Measurements from ENCODE around the gene BAZ2B. TPM values are rescaled to one million over a fixed set of nuclear protein-coding genes. Genes with fewer than 3 reads are reported as not detected.

Gene BAZ2B
- total and polyA plus RNA-seq, 2 donors (not counting 3 experiments of a cell fraction or from before 2014, with no cell fraction given), result 22.1 to 73.8 TPM

DNA sequence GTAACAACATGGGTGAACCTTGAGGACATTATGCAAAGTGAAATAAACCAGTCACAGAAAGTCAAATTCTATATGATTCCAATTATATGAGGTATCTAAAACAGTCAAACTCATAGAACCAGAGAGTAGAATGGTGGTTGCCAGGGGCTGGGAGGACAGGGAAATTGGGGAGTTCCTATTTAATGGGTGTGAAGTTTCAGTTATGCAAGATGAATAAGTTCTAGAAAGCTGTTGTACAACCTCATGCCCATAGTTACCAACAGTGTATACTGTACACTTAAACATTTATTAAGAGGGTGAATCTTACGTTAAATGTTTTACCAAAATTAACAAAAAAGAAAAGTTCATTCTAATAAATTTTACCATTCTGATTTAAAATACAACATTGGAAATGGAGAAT lies 237.2 kb downstream of the BAZ2B start:
- FAIRE-seq, result no peak

More for the DNA sequence above, 237.2 kb downstream of the BAZ2B start:
- Histone ChIP-seq H3K4me3 (replicated peaks in 1 of 3; ENCODE audit: insufficient read depth in 1 of 3, low read depth in 1 of 3, low read length in 3 of 3) (no peak overlapping the region), H3K4me2 (ENCODE audit: insufficient read depth, low read length) (no peak overlapping the region), H4K20me1 (replicated peaks; ENCODE audit: control insufficient read depth, extremely low read depth, insufficient read depth, low read length) (no peaks in the 10 kb centered on the region), H2AFZ (ENCODE audit: low read depth, low read length) (no peak overlapping the region), H3K4me1 (ENCODE audit: control insufficient read depth, extremely low read depth, insufficient read depth, low read length) (no peaks in the 10 kb centered on the region), H3K27me3 (ENCODE audit: control insufficient read depth in 2 of 2, insufficient read depth in 2 of 2, low read length in 2 of 2) (no peaks in the 10 kb centered on the region), H3K9me1 (replicated peaks; ENCODE audit: control insufficient read depth, extremely low read depth, insufficient read depth, low read length) (no peaks in the 10 kb centered on the region), H3K36me3 (ENCODE audit: control insufficient read depth in 2 of 2, extremely low read depth in 1 of 2, insufficient read depth in 2 of 2, low read length in 2 of 2) (peaks cover 2 to 11% of the 10 kb centered on the region in 2 experiments), H3K27ac (ENCODE audit: insufficient read depth, low read depth, low read length) (no peak overlapping the region), H3K9me3 (replicated peaks; ENCODE audit: control insufficient read depth, insufficient read depth, low read length) (no peaks in the 10 kb centered on the region), H3K79me2 (ENCODE audit: control insufficient read depth, insufficient read depth, low read length) (no peaks in the 10 kb centered on the region), H3K9ac (replicated peaks; ENCODE audit: extremely low read depth, insufficient read depth, low read length) (no peak overlapping the region)
- TF ChIP-seq MAX (IDR thresholded peaks at IDR 0.05; ENCODE audit: insufficient read depth, insufficient read length) (no peak), GATA2 (IDR thresholded peaks at IDR 0.05; ENCODE audit: insufficient read depth, insufficient read length, low read depth, low read length) (no peak), CTCF (IDR thresholded peaks at IDR 0.05; ENCODE audit: extremely low read depth in 1 of 2, insufficient read depth in 1 of 2, low read depth in 1 of 2, low read length in 2 of 2) (no peak), POLR2A (IDR thresholded peaks at IDR 0.05; ENCODE audit: low read depth, low read length) (no peak), JUN (IDR thresholded peaks at IDR 0.05; ENCODE audit: borderline replicate concordance, insufficient read depth, insufficient read length, low read depth) (no peak), FOS (IDR thresholded peaks at IDR 0.05; ENCODE audit: borderline replicate concordance, insufficient read depth, low read length) (no peak), POLR2AphosphoS5 (IDR thresholded peaks at IDR 0.05; ENCODE audit: insufficient read depth, low read depth, low read length) (no peak), MYC (IDR thresholded peaks at IDR 0.05; ENCODE audit: low read depth, low read length) (no peak), EZH2 (IDR thresholded peaks at IDR 0.05; ENCODE audit: borderline replicate concordance, low read depth, low read length, severe bottlenecking) (no peak)
- intact Hi-C loops (cut with micrococcal nuclease), result no loop called here
- no peak for DNase-seq (ENCODE audit: low read depth, low spot score)
- ChIA-PET POLR2A (no interaction called here), CTCF (no interaction called here)
- no TSS peak for BruUV-seq (replicated peaks)
- dilution Hi-C loops (cut with MboI; ENCODE audit: extremely low pct_ligation_motif_present, low sequenced_read_pairs), result no loop called here

Measured in endothelial cell of umbilical vein (primary cell).